K562 (cell line): ENCODE measurements around the gene TGM1. TPM values are rescaled to one million over a fixed set of nuclear protein-coding genes. Genes with fewer than 3 reads are reported as not detected.

ENCODE experiments used
- ATAC-seq: fragments of 200-7000 bp; cut with Tn5 transposase; 3 replicates; pipeline ENCODE4 v1.9.1; 2020; ENCODE audit warnings: moderate library complexity
- BruUV-seq: library from RNA; stranded (reverse); fragments of 400-500 nt; replicated peaks from 2 replicates; lab custom pipeline; 2021; lab: Mats Ljungman, UMichigan
- CTCF ChIA-PET: fragments of 300-600 bp; formaldehyde crosslinking; extraction: SDS; loops from one replicate; lab custom pipeline; 2021; ENCODE audit warnings: low intra/inter-chr PET ratio; lab: Yijun Ruan, JAX
- POLR2A ChIA-PET: fragments of 300-600, 350-650 bp; sonication (Branson Sonifier 250); formaldehyde crosslinking; extraction: SDS; loops from one replicate; lab custom pipeline; 2021; ENCODE audit warnings: antibody characterized with exemption, inconsistent platforms; lab: Yijun Ruan, JAX
- DNase-seq, 4 experiments: peaks; one replicate each; pipeline versions ENCODE4 v3.0.0 to v3.0.0-alpha.2; 2011 to 2018; ENCODE audit warnings: low spot score in 3 of 4, mixed read lengths in 3 of 4; ENCODE audit errors: extremely low read depth in 1 of 4
- FAIRE-seq: peaks from 2 replicates; lab custom pipeline; 2011; peaks lifted over from hg19 to GRCh38; lab: Jason Lieb, UNC
- H2AFZ ChIP-seq: 2 replicates; pipeline ENCODE4 v1.6.0; 2011; ENCODE audit warnings: low read depth, low read length, control low read depth, inconsistent platforms
- H3K27ac ChIP-seq: fragments of 200-600 bp; 3 replicates; pipeline ENCODE4 v1.8.0; 2011; ENCODE audit warnings: low read depth, mild to moderate bottlenecking, control low read depth, inconsistent platforms, low read length, moderate library complexity, mixed read lengths; ENCODE audit errors: extremely low read depth
- H3K27me3 ChIP-seq, 2 experiments: fragments of 300-600 bp in 1 of 2; 2 replicates in 1 of 2; 3 replicates in 1 of 2; pipeline versions ENCODE4 v1.6.0 to v1.8.0; 2011; ENCODE audit warnings: inconsistent platforms in 2 of 2, low read length in 2 of 2, mild to moderate bottlenecking in 1 of 2, mixed read lengths in 1 of 2, moderate library complexity in 1 of 2; ENCODE audit not compliant: control insufficient read depth in 2 of 2, insufficient read depth in 2 of 2
- H3K36me3 ChIP-seq: fragments of 300-600 bp; 3 replicates; pipeline ENCODE4 v1.8.0; 2011; ENCODE audit warnings: mild to moderate bottlenecking, low read length, inconsistent platforms; ENCODE audit not compliant: control insufficient read depth, insufficient read depth
- H3K4me1 ChIP-seq, 2 experiments: fragments of 200-600 bp in 1 of 2; replicated peaks in 1 of 2; 2 replicates in 1 of 2; 3 replicates in 1 of 2; pipeline versions ENCODE4 v1.5.1 to v1.8.0; 2011; ENCODE audit warnings: inconsistent platforms in 2 of 2, low read length in 2 of 2, mild to moderate bottlenecking in 1 of 2, mixed read lengths in 1 of 2, moderate library complexity in 1 of 2; ENCODE audit not compliant: control insufficient read depth in 2 of 2, insufficient read depth in 2 of 2
- H3K4me2 ChIP-seq: 2 replicates; pipeline ENCODE4 v1.6.1; 2011; ENCODE audit warnings: low read length, control low read depth, inconsistent platforms, mixed read lengths; ENCODE audit not compliant: insufficient read depth
- H3K4me3 ChIP-seq: fragments of 200-600 bp; sonication (generic), shearing (Covaris generic); 2 replicates; pipeline ENCODE4 v1.5.1; 2016; ENCODE audit warnings: control low read depth, inconsistent platforms
- H3K79me2 ChIP-seq: fragments of 200-600 bp; 3 replicates; pipeline ENCODE4 v1.8.0; 2011; ENCODE audit warnings: low read length, inconsistent platforms; ENCODE audit not compliant: control insufficient read depth, insufficient read depth
- H3K9ac ChIP-seq, 2 experiments: 2 replicates each; pipeline versions ENCODE4 v1.6.0 to v1.6.1; 2011; ENCODE audit warnings: low read depth in 2 of 2, low read length in 2 of 2, control low read depth in 1 of 2, inconsistent platforms in 1 of 2, mild to moderate bottlenecking in 1 of 2, mixed read lengths in 1 of 2; ENCODE audit not compliant: insufficient read depth in 1 of 2
- H3K9me1 ChIP-seq: one replicate; pipeline ENCODE4 v1.6.0; 2011; ENCODE audit warnings: inconsistent platforms, mild to moderate bottlenecking, low read length, moderate library complexity; ENCODE audit not compliant: control insufficient read depth, insufficient read depth
- H3K9me3 ChIP-seq: replicated peaks from 2 replicates; pipeline ENCODE4 v1.5.1; 2011; ENCODE audit warnings: low read depth, low read length, inconsistent platforms; ENCODE audit not compliant: control insufficient read depth, insufficient read depth
- H4K20me1 ChIP-seq: replicated peaks from 2 replicates; pipeline ENCODE4 v1.6.1; 2011; ENCODE audit warnings: low read length, inconsistent platforms, mixed read lengths; ENCODE audit not compliant: control insufficient read depth, insufficient read depth
- ATF1 ChIP-seq, 2 experiments: fragments of 450-650 bp in 1 of 2; IDR thresholded peaks; 2 replicates each; pipeline ENCODE4 v1.6.1; 2016; ENCODE audit warnings: missing compliant biosample characterization in 1 of 2, missing genetic modification characterization in 1 of 2
- C11orf30 ChIP-seq: fragments of 450-650 bp; IDR thresholded peaks from 2 replicates; pipeline ENCODE4 v1.6.1; 2016; ENCODE audit warnings: low read depth, mild to moderate bottlenecking
- NR1H2 ChIP-seq: sonication (generic); formaldehyde crosslinking; IDR thresholded peaks from 2 replicates; pipeline ENCODE4 v1.4.0; 2020; ENCODE audit warnings: mild to moderate bottlenecking, missing genetic modification reagents
- ZNF263 ChIP-seq: sonication (generic); formaldehyde crosslinking; IDR thresholded peaks from 2 replicates; pipeline ENCODE4 v1.8.0; 2022; ENCODE audit warnings: mild to moderate bottlenecking, missing genetic modification reagents, borderline replicate concordance
- WGBS: fragments of 100-300 bp; shearing (Covaris generic); methylation state at CpG from one replicate; pipeline ENCODE4 v1.1.6; 2016; ENCODE audit warnings: low coverage, mixed read lengths; ENCODE audit not compliant: insufficient coverage; ENCODE audit errors: missing lambda C conversion rate; 5-methylcytosine and 5-hydroxymethylcytosine counted together
- in situ Hi-C: fragments of 300-500 bp; cut with MboI; formaldehyde crosslinking; loops from 4 replicates; pipeline ENCODE4 v1.15.0; 2018; ENCODE audit warnings: inconsistent platforms, mixed read lengths
- intact Hi-C: fragments of 100-400 bp; cut with micrococcal nuclease; formaldehyde crosslinking; loops from 2 replicates; pipeline ENCODE4 v1.14.2; 2022
- polyA plus RNA-seq, 8 experiments: library from polyadenylated mRNA; depleted of rRNA in 4 of 8; stranded (reverse) in 5 of 8; unstranded in 3 of 8; fragments of >200 nt; fragmentation: Nextera tagmentation in 2 of 8; fragmentation: Illumina TruSeq in 1 of 8; extraction: Ambion mirVana in 2 of 8; extraction: Trizol in 1 of 8; gene quantifications; 2 replicates each; pipeline versions ENCODE4 v1.2.1 to v1.2.3, GENCODE V29; 2011 to 2014; ENCODE audit warnings: inconsistent platforms in 1 of 8, missing spikeins in 1 of 8
- total RNA-seq, 7 experiments: library from RNA; depleted of rRNA in 6 of 7; stranded (reverse); fragments of >200 nt in 6 of 7; fragmentation: Illumina TruSeq in 2 of 7; extraction: Trizol in 2 of 7; gene quantifications; 2 replicates each; pipeline versions ENCODE4 v1.2.1 to v1.2.3, GENCODE V29; 2011 to 2021; ENCODE audit warnings: low replicate concordance in 1 of 7
- TF ChIP-seq, protein P1 (sequence below), 2 experiments: fragments of 450-650 bp in 1 of 2; sonication (generic) in 1 of 2; formaldehyde crosslinking; conservative IDR thresholded peaks; 2 replicates each; pipeline versions ENCODE4 v1.4.0 to v1.8.1; 2020 to 2022; ENCODE audit warnings: mild to moderate bottlenecking in 1 of 2, missing genetic modification reagents in 1 of 2

The TGM1 gene
- total and polyA plus RNA-seq, 9 of the 15 experiments (the other 6 are each of a cell fraction or from before 2014, with no cell fraction given) = 0.13 to 4.4 (median 0.88) TPM

DNA sequence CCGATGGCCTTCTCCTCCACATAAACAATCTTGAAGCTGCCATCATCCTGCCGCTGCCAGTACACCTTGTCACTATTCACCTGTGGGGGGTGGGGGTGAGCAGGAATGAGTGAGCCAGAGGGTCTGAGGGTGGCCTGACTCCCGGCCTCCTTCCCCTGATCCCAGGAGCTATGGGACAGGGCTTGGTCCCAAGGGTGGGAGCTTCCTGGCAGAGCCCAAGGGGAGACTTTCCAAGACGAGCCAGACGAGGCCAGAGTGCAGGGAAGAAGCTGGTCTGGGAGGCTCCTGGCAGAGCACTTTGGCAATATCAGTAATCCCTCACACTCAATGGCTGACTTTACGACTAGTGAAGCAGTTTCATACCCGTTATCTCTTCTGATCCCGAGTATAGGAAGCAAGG lies 7.5 kb downstream of the TGM1 start:
- Histone ChIP-seq H3K27me3 (no peaks in the 10 kb centered on the region), H3K9me3 (no peaks in the 10 kb centered on the region), H3K27ac (peak overlapping the region; percentile 62), H3K9me1 (no peaks in the 10 kb centered on the region), H3K9ac (peak overlapping the region; percentile 13 to 44; a peak in 1 of 4 replicates), H4K20me1 (no peaks in the 10 kb centered on the region), H3K4me2 (peak overlapping the region; percentile 67; the same call in 1 of the 2 replicates), H2AFZ (peak overlapping the region; percentile 82), H3K4me3 (no peak overlapping the region), H3K4me1 (peaks cover 22 to 46% of the 10 kb centered on the region in 2 experiments; a peak in 4 of 5 replicates), H3K36me3 (no peaks in the 10 kb centered on the region; the same call in 1 of the 3 replicates), H3K79me2 (no peaks in the 10 kb centered on the region)
- ChIA-PET CTCF (no interaction called here), POLR2A (interaction anchor here (0.6 to 1.6 kb wide), 3 partner anchors 12 to 44 kb away, joined by 3 to 5 read pairs (median 3); partner anchors contain the start of genes DHRS1 and NOP9)
- ATAC-seq (no peak), FAIRE-seq (peak; percentile 6), DNase-seq (no peak)
- TF ChIP-seq C11orf30 (no peak), NR1H2 (CRISPR knock-in tag) (no peak), ATF1 (CRISPR knock-in tag; IDR thresholded peaks at IDR 0.05) (no peak), ATF1 (tag; IDR thresholded peaks at IDR 0.05) (no peak), ZNF263 (no peak)
- TF ChIP-seq, protein P1, sequence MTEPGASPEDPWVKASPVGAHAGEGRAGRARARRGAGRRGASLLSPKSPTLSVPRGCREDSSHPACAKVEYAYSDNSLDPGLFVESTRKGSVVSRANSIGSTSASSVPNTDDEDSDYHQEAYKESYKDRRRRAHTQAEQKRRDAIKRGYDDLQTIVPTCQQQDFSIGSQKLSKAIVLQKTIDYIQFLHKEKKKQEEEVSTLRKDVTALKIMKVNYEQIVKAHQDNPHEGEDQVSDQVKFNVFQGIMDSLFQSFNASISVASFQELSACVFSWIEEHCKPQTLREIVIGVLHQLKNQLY (CRISPR knock-in tag; conservative IDR thresholded peaks at IDR 0.05) = no peak
- BruUV-seq = no TSS peak
- in situ Hi-C loops = no loop called here
- WGBS = 42% methylated on average over 4 of the region's 8 CpGs
- intact Hi-C loops = no loop called here
